ENCODE measurements around the gene EFNA4.
A peak's percentile ranks its signal among the peaks of the same experiment; 100 is the strongest.
"Not testable (repeated sequence)": the region's sequence is repeated elsewhere in the genome, so short reads cannot be mapped to it uniquely, and the experiment has no call there.

EFNA4 gene

GRCh38 chr1:155091071-155092051 is 27.8 kb downstream of the EFNA4 start:
- peak; percentile 55 for FAIRE-seq

DNA sequence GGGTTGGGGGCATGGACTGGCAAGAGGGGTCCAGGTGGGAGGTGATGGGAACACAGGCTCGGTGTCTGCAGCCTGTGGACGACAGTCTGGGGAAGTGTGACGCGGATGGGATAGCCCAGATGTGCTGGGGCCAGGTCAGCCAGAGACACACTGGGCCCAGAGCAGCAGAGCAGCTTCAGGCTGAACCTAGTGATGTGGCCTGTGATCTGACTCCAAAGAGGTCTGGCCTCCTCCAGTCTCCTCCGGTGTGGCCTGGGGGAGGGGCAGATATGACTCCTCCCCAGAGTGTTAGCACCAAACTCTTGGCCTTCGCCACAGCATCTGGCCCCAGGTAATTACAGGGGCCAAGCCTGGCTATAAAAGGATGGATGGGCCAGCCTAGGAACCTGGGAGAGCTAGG is 28.6 kb downstream of the EFNA4 start:
- no peak for FAIRE-seq

DNA sequence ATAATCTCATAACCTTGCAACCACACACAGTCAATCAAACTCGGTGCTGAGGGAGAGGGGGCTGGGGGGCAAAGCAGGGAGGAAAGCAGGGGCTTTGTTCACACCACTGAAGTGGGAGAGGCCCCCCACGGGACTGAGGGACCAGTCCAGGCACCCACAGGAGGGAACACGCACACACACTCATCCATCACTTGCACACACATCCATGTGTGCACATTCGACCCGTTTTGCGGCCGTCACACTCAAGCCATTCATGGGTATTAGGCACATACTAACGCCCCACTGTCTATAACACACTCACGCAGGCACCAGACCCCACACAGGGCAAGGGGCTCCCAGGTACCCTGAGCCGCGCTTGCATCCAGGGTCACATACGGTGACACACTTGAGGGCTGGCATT is 29.1 kb downstream of the EFNA4 start:
- no peak for FAIRE-seq

GRCh38 chr1:155093911-155094621 is 30.5 kb downstream of the EFNA4 start:
- FAIRE-seq: peak; percentile 89

- FAIRE-seq: no peak
Measured at GRCh38 chr1:155094622-155094948, 31.0 kb downstream of the EFNA4 start.

DNA sequence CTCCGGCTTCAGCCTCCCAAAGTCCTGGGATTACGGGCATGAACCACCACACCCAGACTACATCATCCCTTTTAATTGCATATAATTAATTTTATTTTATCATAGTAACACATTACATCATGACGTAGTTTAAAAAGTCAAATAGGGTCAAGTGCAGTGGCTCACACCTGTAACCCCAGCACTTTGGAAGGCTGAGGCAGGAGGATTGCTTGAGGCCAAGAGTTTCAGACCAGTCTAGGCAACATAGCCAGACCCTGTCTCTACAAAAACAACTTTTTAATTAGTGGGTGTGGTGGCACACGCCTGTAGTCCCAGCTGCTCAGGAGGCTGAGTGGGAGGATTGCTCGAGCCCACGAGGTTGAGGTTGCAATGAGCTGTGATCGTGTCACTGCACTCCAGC is 35.8 kb downstream of the EFNA4 start:
- FAIRE-seq: no peak

DNA sequence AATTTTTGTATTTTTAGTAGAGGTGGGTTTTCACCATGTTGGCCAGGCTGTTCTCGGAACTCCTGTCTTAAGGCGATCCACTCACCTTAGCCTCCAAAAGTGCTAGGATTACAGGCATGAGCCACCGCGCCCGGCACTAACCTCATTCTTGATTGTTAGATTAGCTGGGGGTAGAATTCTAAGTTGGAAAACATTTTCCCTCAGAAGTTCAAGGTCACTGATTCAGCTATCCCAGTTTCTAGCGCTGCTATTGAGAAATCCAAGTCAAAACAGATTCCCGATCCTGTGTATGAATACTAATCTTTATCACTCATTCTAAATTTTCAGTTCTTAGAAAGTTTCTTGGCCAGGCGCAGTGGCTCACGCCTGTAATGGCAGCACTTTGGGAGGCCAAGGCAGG is 39.8 kb downstream of the EFNA4 start:
- no peak for FAIRE-seq

DNA sequence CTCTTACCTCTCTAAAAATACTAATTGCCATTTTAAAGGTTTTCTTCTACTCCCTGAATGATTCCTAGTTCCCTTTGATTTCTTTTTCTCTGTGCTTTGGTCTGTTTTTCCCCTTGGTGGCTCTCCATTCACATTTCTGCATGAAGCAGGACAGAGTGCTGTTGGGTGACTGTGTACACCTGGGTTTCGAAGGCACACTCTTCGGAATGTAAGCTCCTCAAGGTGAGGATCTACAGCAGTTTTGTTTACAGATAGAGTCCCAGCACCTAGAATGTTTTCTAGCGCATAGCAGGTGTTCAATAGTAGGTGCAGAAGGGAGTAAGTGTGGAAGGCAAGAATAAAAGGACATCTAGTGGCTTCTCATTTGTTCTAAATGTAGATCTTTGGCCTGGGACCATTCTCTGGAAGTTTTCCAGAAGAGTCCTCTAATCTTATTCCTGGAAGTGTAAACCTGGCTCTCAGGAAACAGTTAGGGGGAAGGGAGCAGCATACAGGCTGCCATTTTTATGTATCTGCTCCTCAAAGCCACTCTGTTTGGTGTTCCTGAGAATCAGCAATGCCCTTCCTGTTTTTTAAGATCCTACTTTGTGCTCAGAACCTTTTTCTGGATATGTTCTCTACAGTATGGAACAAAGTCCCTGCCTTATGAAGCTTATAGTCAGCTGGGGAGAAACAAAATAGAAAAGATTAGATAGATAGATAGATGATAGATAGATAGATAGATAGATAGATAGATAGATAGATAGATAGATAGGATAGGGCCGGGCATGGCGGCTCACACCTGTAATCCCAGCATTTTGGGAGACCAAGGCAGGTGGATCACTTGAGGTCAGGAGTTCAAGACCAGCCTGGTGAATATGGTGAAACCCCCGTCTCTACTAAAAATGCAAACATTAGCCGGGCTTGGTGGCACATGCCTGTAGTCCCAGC is 41.3 kb downstream of the EFNA4 start:
- no peak for FAIRE-seq

GRCh38 chr1:155105604-155106011 is 42.1 kb downstream of the EFNA4 start:
- no peak for FAIRE-seq

DNA sequence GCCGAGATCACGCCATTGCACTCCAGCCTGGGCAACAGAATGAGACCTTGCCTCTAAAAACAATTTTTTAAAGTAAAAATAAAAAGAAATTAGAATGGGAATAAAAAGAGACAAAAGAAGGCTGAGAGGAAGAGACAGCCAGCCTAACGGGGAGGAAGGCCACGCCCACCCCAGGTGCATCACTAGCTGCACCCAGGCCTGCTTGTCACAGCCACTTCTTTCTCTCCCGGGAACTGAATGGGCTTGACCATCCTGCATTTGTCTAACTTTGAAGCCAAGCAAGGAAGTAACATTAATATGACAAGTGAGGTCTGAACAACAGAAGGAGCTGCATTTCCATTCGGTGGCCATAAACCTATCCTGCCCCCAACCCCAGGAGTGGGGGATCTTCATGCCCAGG is 43.3 kb downstream of the EFNA4 start:
- FAIRE-seq: no peak

DNA sequence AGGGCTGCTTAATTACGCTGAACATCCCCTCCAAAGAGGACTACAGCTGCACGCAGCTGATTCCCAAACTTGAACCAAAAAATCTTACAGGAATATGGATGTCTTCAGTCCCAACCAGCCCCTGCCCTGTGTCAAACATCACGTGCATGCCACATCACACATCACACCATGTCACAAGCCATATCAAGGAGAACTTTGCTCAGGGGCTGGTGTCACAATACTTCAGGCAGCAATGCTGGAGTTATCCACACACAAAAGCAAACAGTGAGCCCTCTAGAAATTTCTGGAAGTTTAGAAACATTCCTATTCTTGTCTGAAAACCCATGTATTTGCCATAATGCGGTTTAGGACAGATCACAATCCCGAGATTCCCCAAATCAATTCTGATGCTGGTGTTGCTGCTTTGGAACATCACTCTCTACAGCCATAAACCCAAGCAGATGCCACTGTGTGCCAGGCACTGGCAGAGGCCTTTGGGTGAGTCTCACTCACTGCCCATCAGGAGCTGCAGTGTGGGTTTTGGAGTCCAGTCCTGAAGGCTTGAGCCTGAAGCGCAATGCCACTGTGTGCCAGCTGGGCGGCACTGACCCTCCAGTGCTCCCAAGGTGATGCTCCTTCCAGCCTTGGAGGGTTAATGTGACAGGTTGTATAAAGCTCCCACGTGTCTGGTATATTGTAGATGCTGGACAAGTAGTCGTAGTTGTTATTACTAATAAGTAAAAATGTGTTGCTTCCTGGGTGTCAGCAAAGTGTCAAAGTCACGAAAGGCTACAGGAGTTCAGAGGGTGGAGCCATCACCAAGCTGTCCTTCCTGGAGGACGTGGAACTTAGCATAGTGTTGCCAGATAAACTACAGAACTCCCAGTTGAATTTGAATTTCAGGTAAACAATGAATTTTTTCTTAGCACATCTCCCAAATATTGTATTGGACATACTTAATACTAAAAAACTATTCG is 44.0 kb downstream of the EFNA4 start:
- no peak for FAIRE-seq

DNA sequence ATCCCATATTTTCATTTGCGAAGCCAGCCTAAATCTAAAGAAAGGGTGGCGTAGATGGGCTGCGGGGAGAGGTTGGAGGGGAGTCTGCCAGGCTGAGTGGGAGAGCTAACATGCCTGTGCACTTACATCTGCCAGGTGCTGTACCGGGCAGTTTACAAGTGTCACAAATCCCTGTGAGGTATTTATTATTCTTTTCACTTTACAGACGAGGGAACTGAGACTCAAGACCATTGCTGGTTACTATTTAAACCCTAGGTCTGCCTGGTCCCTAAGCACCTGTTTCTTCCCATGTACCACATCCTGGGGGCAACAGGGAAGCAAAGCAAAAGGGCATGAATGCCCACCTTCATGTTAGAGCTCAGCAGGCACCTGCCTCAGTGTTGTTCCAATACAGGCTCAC is 44.8 kb downstream of the EFNA4 start:
- no peak for FAIRE-seq

DNA sequence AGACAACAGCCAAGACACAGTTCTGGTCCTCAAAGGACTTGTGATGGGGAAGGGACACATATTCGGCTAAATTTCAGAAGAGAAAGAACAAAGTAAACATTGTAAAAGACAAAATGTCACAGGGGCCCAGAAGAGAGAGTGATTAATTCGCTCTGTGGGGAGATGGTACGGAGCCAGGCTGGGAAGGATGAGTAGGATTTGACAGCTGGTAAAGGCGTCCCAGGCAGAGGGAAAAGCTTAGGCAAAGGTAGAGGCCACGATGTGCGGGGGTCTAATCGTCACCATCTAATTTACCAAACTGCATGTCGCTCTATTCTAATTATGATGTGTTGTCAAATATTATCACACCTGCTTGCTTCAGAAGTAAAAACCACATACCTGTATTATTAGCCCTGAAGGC is 46.8 kb downstream of the EFNA4 start:
- FAIRE-seq: no peak

GRCh38 chr1:155110826-155111225 is 47.3 kb downstream of the EFNA4 start:
- FAIRE-seq: no peak

DNA sequence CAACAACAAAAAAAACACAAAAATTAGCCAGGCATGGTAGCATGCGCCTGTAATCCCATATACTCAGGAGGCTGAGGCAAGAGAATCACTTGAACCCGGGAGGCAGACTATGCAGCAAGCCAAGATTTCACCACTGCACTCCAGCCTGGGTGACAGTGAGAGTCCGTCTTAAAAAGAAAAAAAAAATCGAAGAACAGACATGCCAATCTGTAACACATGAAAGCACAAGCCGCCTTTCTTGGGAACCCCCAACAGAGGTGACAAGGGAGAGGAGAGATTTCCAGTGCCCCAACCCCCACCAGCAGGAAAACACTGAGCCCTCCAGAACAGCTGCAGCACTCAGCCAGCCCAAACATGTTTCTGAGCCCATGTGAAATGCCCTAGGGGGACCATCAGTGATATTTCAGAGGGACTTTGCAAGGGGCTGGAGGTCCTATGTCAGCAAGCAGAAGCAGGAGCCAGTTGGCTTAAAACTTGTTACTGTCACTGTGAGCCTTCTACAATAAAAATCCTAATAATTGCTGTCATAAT is 50.0 kb downstream of the EFNA4 start:
- FAIRE-seq: no peak

DNA sequence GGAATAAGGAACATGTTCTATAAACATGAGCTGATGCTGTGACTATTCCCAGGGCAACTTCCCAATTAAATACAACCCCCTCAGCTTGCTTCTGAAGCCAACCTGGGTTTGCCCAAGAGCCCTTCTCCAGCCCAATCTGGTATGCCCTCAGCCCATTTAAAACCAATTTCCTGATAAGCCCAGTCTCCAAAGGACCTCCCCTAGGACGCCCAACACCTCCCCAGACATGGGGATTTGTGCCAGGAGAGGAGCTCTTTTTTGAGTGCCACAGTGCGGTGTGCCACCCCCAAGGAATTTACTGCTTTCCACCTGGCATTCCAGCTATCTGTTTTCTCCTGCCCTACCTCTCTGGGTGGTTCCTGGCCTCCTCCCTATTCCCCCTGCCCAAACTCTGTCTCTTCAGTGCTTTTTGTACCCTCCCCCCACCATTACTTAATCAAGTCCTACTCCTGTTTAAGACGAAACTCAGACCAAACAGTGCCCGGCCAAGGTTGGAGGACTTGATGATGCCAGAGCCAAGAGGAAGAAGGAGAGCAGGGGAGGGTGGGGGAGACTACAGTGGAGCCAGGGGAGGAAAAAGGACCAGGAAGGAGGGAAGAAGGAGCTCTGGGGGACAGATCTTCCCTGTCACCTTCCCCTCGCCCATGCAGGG is 52.7 kb downstream of the EFNA4 start:
- FAIRE-seq: no peak

- no peak for FAIRE-seq
Measured at GRCh38 chr1:155117610-155118009, 54.1 kb downstream of the EFNA4 start.

DNA sequence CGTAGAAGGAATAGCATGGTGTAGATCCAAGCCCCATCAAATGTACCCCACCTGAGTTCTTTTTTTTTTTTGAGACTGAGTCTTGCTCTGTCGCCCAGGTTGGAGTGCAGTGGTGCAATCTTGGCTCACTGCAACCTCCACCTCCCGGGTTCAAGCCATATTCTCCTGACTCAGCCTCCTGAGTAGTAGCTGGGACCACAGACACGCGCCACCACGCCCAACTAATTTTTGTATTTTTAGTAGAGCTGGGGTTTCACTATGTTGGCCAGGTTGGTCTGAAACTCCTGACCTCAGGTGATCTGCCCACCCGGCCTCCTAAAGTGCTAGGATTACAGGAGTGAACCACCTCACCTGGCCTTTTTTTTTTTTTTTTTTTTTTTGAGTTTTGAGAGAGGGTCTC is 54.5 kb downstream of the EFNA4 start:
- FAIRE-seq: not testable (repeated sequence)
